HL-60 (cell line): ENCODE results near the gene BRWD1.

ENCODE experiments used
- DNase-seq, 2 experiments: peaks; one replicate each; pipeline ENCODE4 v3.0.0-alpha.2; 2010 to 2020; ENCODE audit warnings: low read depth in 1 of 2, low spot score in 1 of 2
- H3K27ac ChIP-seq: fragments of 250-450 bp; sonication (Bioruptor Pico); replicated peaks from 2 replicates; pipeline ENCODE4 v1.5.1; 2020; ENCODE audit warnings: mild to moderate bottlenecking, moderate library complexity
- H3K27me3 ChIP-seq: fragments of 250-450 bp; sonication (Bioruptor Pico); 2 replicates; pipeline ENCODE4 v1.5.1; 2021; ENCODE audit warnings: mild to moderate bottlenecking, moderate library complexity; ENCODE audit not compliant: insufficient read depth, poor library complexity, severe bottlenecking
- H3K4me3 ChIP-seq: replicated peaks from 2 replicates; pipeline ENCODE4 v1.5.1; 2011; ENCODE audit warnings: mild to moderate bottlenecking, control low read depth, low read length; ENCODE audit not compliant: insufficient read depth
- CTCF ChIP-seq: IDR thresholded peaks from one replicate; pipeline ENCODE4 v1.5.1; 2011; ENCODE audit warnings: low read length, control low read depth, inconsistent platforms; ENCODE audit not compliant: insufficient read depth
- GABPA ChIP-seq: IDR thresholded peaks from 2 replicates; pipeline ENCODE4 v1.6.1; 2012; ENCODE audit warnings: low read depth
- POLR2AphosphoS5 ChIP-seq: IDR thresholded peaks from 2 replicates; pipeline ENCODE4 v1.6.1; 2012; ENCODE audit warnings: low read depth
- REST ChIP-seq: IDR thresholded peaks from 2 replicates; pipeline ENCODE4 v1.6.1; 2012; ENCODE audit warnings: low read depth; ENCODE audit not compliant: insufficient replicate concordance
- SPI1 ChIP-seq: IDR thresholded peaks from 2 replicates; pipeline ENCODE4 v1.6.1; 2012; ENCODE audit warnings: low read depth, mild to moderate bottlenecking, borderline replicate concordance

The BRWD1 gene

GRCh38 chr21:39153842-39154241, 159.6 kb downstream of the BRWD1 start:
- Histone ChIP-seq H3K27me3 (no peaks in the 10 kb centered on the region), H3K4me3 (no peak overlapping the region), H3K27ac (no peak overlapping the region)
- TF ChIP-seq REST, result no peak
- no peak for TF ChIP-seq GABPA
- peak; percentile 47; the same call in 1 of the 2 replicates for TF ChIP-seq SPI1
- TF ChIP-seq CTCF, result no peak
- no peak for TF ChIP-seq POLR2AphosphoS5
- DNase-seq, result no peak

- H3K27me3 ChIP-seq, result no peaks in the 10 kb centered on the region
- no peak for TF ChIP-seq REST
- TF ChIP-seq POLR2AphosphoS5, result no peak
- no peak for TF ChIP-seq GABPA
- peak; percentile 0 for TF ChIP-seq CTCF
- no peak for TF ChIP-seq SPI1
- no peak overlapping the region for H3K4me3 ChIP-seq
- DNase-seq, result no peak
- no peak overlapping the region for H3K27ac ChIP-seq
These were observed 160.1 kb downstream of the BRWD1 start for GRCh38 chr21:39153373-39153772.

- Histone ChIP-seq H3K4me3 (no peak overlapping the region), H3K27me3 (no peaks in the 10 kb centered on the region), H3K27ac (no peak overlapping the region)
- TF ChIP-seq REST, result no peak
- no peak for TF ChIP-seq GABPA
- no peak for TF ChIP-seq POLR2AphosphoS5
- no peak for TF ChIP-seq SPI1
- TF ChIP-seq CTCF, result no peak
- DNase-seq, result no peak
These were observed 161.2 kb downstream of the BRWD1 start for GRCh38 chr21:39152271-39152670.
